A549 treated with RU486 at 1 μM for 4 hours (cell line): Measurements from ENCODE around the gene TPD52L2. TPM values are rescaled to one million over a fixed set of nuclear protein-coding genes. Genes with fewer than 3 reads are reported as not detected.

ENCODE experiments used
- total RNA-seq: library from RNA; stranded (reverse); fragments of 200-300 nt; extraction: Qiagen RNA extraction; gene quantifications from 5 replicates; pipeline ENCODE4 v1.2.3, GENCODE V29; 2022; ENCODE audit warnings: low read depth

TPD52L2 gene
- 119 to 131 TPM (median 126 TPM) in 5 replicates for total RNA-seq

DNA sequence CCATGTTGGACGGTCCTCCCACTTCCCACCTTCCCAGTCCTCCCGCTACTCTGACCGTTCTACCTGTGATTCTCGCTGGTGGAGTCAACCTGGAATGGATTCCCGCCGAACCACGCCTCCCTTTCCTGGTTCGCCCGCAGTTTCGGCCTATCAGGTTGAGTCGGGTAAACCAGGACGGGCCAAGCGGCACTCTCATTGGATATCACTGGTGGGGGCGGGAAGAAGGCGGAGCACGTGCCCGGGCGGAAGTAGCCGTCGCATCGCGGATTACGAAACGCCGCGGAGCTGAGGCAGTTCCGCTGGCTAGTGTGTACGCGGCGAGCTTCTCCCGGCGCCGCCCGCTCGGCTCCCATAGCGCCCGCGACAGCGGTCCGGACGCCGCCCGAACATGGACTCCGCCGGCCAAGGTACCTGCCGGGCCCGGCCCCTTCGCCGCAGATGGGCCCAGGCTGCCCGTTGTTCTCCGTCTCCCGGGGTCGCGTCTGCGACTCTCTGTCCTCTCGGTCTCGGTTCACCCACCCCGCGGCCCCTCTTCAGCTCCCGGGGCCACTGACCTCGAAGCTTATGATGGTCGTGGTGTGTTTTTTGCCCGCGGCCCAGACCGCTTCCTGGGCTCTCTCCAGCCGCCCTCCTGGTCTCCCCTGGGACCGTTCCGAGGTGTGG lies at the start of gene TPD52L2:
Gene TPD52L2 (plus strand): TSS at position 293 of the 663 bp plus-strand sequence. CDS start 96 bp downstream, at position 389.

DNA sequence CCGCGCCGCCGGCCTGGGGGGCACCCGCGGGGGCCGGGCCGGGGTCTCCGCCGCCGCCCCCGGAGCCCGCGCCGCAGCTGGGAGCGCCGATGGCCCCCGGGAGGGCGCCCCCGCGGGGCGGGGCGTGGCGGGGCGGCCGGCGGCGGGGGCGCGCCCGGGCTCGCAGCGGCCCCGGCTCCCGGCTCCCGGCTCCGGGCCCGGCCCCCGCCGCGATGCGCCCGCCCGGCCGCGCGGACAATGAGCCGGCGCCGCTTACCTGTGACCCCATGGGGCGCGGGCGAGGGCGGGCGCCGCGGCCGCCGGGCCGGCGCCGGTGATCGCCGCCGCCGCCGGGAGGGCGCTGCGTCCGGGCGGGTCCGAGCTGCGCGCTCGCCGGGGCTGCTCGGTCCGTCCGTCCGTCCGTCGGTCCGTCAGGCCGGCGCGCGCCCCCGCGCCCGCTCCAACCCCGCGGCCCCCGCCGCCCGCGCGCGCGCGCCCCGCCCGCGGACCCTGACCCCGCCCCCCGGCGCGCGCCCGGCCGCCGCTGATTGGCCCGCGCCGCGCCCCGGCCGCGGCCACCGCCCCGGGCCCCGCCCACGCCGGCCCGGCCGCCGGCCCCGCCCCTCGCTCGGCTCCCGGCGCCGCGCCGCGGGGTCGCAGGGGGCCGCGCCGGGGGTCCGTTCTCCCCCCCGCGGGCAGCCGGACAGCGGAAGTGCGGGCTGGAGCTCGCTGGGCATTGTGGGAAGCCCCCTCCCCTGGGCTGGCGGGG lies 34.1 kb upstream of the TPD52L2 start, which contains the start of gene ZBTB46:
Gene ZBTB46 (minus strand): TSS at position 424 of the 748 bp plus-strand sequence. CDS start 40,507 bp downstream, outside the sequence.

DNA sequence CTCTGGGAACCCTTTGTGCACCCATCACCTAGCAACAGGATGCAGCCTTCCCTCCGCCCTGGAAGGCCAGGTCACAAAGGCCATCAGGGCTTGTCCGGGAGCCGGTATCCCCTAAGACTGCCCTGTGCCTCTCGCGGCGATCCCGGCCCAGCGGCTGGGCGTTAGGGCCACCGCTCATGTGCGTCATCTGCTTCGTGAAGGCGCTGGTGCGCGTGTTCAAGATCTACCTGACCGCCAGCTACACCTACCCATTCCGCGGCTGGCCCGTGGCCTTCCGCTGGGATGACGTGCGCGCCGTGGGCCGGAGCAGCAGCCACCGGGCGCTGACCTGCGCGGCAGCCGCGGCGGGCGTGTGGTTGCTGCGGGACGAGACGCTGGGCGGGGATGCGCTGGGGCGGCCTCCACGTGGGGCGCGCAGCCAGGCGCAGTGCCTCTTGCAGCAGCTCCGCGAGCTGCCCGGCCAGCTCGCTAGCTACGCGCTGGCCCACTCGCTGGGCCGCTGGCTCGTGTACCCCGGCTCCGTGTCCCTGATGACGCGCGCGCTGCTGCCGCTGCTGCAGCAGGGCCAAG lies 3.6 kb upstream of the TPD52L2 start, which contains the start of gene ABHD16B:
Gene ABHD16B (plus strand): TSS at position 134 of the 570 bp plus-strand sequence. CDS start 43 bp downstream, at position 177.

DNA sequence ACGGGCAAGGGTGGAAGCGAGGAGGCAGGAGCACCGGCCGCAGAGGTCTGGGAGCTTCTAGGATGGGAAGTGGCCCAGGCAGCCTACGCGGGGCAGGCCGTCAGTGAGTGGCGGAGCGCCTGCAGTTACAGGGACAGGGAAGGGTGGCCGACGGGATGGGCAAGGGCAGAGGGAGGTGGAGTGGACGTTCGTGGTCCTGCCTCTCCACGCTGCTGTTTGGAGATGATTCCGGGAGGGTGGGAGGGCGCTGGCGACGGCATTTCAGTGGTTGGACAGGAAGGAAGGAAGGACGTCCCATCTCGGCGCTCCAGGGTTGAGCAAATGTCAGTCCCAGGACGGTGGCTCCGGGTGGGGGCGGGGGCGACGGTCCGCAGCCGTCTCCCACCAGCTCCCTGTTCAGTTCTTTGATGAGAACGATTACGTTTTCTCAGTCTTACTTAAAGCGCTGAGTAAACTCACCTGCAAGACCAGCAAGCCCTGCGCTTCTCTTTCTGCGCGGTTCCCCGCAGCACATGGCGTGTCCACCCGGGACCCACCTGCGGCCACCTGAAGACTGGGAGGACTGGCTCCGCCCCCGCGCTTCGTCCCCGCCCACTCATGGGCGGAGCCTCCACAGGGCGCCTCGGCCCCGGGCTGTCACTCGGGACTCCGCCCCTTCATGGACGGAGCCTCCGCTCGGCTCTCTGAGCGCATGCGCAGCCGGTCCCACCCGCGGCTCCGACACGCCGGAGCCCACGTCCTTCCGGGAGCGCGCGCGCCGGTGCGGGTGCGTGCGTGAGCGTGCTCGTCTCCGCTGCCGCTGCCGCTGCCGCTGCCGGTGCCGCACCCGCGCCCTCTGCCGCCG lies 29.5 kb downstream of the TPD52L2 start, which contains the start of gene DNAJC5:
Gene DNAJC5 (plus strand): TSS at position 769 of the 844 bp plus-strand sequence. CDS start 33,220 bp downstream, outside the sequence.

Other genes with a start within 250 kb of the TPD52L2 start
- 8.0 to 10.7 TPM (median 9.8 TPM) in 5 replicates for gene GMEB2, start 238.2 kb upstream of the TPD52L2 start, total RNA-seq
- 6.7 to 10.3 TPM (median 9.8 TPM) in 5 replicates for gene STMN3, start 211.8 kb upstream of the TPD52L2 start, total RNA-seq
- gene RTEL1, start 207.0 kb upstream of the TPD52L2 start, total RNA-seq, result 3.7 to 7.4 TPM (median 5.8 TPM) in 5 replicates
- 0.46 to 1.2 TPM (median 0.60 TPM) in 5 replicates for gene TNFRSF6B, start 168.6 kb upstream of the TPD52L2 start, total RNA-seq
- gene ARFRP1, start 157.3 kb upstream of the TPD52L2 start, total RNA-seq, result 26.6 to 39.0 TPM (median 32.9 TPM) in 5 replicates
- gene ZGPAT, start 157.2 kb upstream of the TPD52L2 start, total RNA-seq, result 18.7 to 27.3 TPM (median 26.3 TPM) in 5 replicates
- gene LIME1, start 128.6 kb upstream of the TPD52L2 start, total RNA-seq, result 3.3 to 10.2 TPM (median 8.5 TPM) in 5 replicates
- gene SLC2A4RG, start 125.5 kb upstream of the TPD52L2 start, total RNA-seq, result 57.0 to 107 TPM (median 91.7 TPM) in 5 replicates
- gene ZBTB46, start 34.0 kb upstream of the TPD52L2 start, total RNA-seq, result 0.46 to 0.96 TPM (median 0.71 TPM) in 5 replicates
- not detected in 5 replicates for gene ABHD16B, start 3.8 kb upstream of the TPD52L2 start, total RNA-seq
- 23.4 to 32.0 TPM (median 28.7 TPM) in 5 replicates for gene DNAJC5, start 29.9 kb downstream of the TPD52L2 start, total RNA-seq
- gene UCKL1, start 91.1 kb downstream of the TPD52L2 start, total RNA-seq, result 20.4 to 34.1 TPM (median 29.5 TPM) in 5 replicates
- gene ZNF512B, start 104.7 kb downstream of the TPD52L2 start, total RNA-seq, result 8.0 to 13.0 TPM (median 11.1 TPM) in 5 replicates
- not detected in 5 replicates for gene SAMD10, start 114.4 kb downstream of the TPD52L2 start, total RNA-seq
- gene PRPF6, start 115.9 kb downstream of the TPD52L2 start, total RNA-seq, result 50.6 to 57.0 TPM (median 53.9 TPM) in 5 replicates
- gene C20orf204, start 170.9 kb downstream of the TPD52L2 start, total RNA-seq, result 0.30 to 0.54 TPM (median 0.35 TPM) in 5 replicates
- 1.3 to 2.8 TPM (median 2.5 TPM) in 5 replicates for gene SOX18, start 184.4 kb downstream of the TPD52L2 start, total RNA-seq
- 30.8 to 54.6 TPM (median 47.8 TPM) in 5 replicates for gene TCEA2, start 197.9 kb downstream of the TPD52L2 start, total RNA-seq
- 14.9 to 26.7 TPM (median 22.7 TPM) in 5 replicates for gene RGS19, start 214.2 kb downstream of the TPD52L2 start, total RNA-seq
- gene OPRL1, start 214.8 kb downstream of the TPD52L2 start, total RNA-seq, result 0.43 to 0.89 TPM (median 0.61 TPM) in 5 replicates
- 0.79 to 2.0 TPM (median 1.7 TPM) in 5 replicates for gene LKAAEAR1, start 219.1 kb downstream of the TPD52L2 start, total RNA-seq
- not detected in 5 replicates for gene NPBWR2, start 242.3 kb downstream of the TPD52L2 start, total RNA-seq